CD4-positive, alpha-beta T cell treated with Interleukin-6 at 100 ng/mL for 8 hours (primary cell): ENCODE measurements around the gene MPP2.
"Not testable (repeated sequence)": the region's sequence is repeated elsewhere in the genome, so short reads cannot be mapped to it uniquely, and the experiment has no call there.

Experiments used
- DNase-seq: peaks from one replicate; pipeline ENCODE4 v3.0.0-alpha.2; 2020; ENCODE audit warnings: mixed read lengths, low spot score

Gene MPP2

DNA sequence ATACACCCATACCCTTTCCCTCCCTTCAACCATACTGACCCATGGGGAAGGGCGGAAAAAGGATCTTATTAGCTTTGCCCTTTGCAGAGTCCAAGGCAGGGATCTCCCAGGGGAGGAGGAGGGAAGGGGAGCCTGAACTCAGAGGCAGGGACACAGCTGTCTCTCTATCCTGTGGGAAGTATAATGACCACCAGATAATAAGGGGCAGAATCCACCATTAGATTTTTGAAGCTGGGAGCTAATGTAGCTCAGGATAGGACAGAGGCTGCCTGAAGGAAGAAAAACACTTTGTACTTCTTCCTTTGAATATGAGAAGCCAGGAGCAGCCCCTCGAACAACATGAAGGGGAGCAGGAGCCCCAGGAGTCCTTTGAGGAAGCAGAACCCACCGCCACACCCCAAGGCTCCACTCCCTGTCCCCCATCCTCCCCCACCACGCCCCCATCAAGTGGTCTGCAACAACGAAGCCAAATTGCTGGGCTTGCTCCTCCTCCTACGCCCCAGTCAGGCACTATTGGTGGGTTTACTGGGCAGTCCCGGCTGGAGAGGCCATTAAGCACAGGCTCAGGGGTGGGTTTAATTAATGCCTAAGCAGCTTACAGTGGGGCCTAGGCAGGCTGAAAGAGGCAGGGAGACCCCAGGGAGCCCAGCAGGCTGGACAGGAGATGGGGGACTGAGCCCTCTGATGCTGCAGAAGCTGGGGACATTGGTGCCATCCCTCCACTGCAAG, 5.3 kb downstream of the MPP2 start:
- DNase-seq, result no peak

- no peak for DNase-seq
These were observed 6.2 kb downstream of the MPP2 start for GRCh38 chr17:43900858-43901754.

DNA sequence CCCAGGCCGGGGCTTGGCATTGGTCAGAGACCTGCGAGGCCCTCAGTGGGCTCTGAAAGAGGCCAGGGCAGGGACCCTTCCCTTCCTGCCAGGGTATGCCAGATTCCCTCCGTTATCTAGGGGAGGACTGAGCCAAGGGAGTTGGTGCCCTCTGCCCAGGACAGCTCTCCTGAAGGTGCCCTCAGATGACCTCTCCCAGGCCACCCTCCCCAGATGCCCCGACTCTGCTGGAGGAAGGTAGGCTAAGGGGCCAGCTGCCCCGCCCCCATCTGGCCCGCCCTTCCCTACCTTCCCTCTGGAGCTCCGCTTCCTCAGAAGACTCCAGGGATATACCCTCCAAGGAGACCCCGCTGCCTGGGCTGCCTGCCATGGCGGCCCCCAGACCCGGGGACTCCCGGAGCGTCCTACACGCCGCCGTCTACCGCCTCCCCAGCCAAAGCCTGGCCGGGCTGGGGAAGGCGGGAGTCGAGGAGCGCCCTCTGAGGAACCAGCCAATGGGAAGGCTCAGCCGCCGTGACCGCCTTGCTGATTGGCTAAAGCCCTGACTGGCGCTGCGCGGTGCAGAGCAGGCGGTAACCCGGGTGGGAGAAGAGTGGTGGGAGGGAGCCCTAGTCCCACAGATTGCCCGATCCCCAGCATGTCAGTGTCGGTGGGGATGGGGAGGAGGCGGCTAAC, 7.0 kb downstream of the MPP2 start:
- peak; percentile 78 for DNase-seq

GRCh38 chr17:43898446-43898845, 8.9 kb downstream of the MPP2 start:
- DNase-seq, result no peak

DNA sequence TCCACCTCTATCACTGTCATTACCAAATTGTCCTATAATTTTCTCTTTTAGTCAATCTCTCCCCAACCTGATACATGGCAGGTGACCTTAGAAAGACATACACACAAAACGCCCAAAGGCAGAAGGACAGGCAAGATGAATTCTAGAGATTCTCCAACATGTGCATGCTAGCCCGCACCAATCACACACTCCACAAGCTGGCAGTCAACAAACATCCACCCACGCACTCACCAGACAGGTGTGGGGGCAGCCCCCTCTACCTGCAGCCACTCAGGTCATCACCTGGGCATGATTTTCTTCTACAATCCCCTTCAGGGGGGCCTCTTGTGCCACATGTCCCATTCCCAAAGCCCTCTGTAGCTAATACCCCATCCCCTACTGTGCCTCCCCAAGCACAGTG, 9.5 kb downstream of the MPP2 start:
- no peak for DNase-seq

- not testable (repeated sequence) for DNase-seq
These were observed 12.8 kb downstream of the MPP2 start for GRCh38 chr17:43894494-43894893.

DNA sequence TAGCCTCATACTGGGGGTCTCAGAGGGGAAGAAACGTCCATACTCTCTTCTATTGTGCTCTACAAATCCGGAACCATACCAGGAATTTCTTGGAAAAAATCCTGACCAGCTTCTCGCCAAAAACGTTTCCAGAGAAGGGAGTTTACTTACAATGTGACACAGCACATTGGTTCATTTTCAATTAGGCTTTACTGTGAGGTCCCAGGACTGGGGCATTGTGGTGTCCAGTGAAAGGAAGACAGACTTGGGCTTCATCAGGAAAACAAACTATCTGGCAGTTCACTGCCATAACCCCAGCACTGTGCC, 14.7 kb downstream of the MPP2 start:
- DNase-seq, result no peak

DNA sequence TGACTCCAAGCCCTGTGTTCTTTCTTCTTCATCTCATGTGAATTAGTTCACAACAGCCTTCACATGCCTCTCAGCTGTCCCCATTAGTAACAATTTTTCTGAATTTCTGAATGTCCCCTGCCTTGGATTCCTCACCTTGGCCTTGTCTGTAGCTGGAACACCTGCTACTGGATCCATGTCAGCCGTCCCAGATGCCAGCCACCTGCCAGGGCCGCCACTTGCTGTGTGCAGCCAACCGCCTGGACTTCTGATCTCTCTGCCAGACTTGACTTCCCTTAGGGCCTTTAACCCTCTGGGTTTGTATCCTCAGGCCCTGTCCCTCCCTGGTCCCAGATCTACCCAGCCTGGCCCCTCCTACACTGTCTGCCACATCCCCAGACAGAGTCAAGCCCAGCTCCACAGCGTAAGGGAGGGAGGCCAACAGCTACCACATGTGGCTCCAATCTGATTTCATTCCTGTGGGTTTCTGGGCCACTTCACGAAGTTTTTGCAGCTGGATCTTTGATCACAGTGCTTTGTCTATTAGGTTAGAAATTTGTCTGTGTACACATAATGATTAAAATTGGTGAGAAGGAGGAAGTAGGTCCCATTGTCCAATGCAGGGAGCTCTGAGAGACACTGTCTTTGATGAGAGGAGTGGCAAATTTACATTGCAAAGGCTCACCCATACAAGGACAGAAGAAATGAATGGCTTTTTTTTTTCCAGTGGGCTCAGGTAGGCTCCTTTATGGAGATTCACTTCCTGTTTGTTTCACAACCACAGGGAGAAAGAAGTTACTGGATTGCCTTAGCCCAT, 15.3 kb downstream of the MPP2 start:
- no peak for DNase-seq

GRCh38 chr17:43890240-43890639, 17.1 kb downstream of the MPP2 start:
- DNase-seq, result no peak

- no peak for DNase-seq
These were observed 18.8 kb downstream of the MPP2 start for GRCh38 chr17:43888548-43888947.

DNA sequence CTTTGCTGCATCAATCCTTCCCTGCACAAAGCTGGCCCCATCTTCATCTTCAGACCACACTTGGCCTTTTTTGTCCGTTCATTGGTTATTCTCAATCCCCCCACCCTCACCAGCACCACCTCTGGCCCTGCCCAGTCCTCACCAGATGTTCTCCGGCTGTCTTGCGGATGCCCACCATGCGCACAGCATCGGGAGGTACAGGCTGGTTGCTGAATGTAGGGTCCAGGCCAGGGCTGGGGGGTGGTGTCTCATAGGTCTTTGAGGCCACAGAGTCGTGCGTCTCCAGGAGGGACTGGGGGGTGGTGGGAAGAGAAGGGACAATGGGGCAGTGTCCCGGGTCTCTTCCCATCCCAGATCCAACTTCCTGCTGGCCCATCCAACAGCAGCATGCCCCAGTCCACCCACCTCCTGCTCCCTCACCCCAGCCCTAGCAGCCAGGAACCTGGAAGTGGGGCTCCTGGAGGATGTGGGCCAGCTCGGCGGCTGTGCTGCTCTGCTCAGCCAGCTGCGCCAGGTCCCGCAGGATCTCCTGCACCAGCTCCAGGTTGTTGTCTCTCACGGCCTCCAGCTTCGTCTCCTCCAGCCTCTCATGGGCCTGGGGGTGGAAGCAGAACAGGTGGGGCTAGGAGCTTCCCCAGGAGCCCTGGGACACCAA, 24.4 kb downstream of the MPP2 start:
- no peak for DNase-seq

- no peak for DNase-seq
These were observed 25.4 kb downstream of the MPP2 start for GRCh38 chr17:43881758-43882505.

DNA sequence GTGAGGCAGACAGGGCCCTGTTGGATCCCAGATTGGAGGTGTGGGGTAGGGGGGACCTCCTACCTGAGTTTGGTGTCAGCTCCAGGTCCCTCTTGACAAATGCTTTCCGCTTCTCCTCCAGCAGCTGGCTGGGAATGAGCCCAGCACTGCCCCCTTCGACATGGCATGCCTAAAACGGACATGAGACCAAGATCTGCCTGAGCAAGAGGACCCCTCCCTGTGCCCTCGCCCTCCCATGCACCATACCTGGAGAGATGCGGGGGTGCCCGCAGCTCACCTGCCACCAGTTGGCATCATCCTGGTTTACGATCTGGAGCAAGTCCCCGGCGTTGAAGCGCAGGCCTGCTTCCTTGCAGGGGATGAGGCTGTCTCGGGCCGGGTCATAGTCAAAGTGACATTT, 26.2 kb downstream of the MPP2 start:
- DNase-seq, result no peak

GRCh38 chr17:43880420-43880991, 26.8 kb downstream of the MPP2 start:
- DNase-seq, result peak; percentile 11

- DNase-seq, result no peak
These were observed 27.5 kb downstream of the MPP2 start for GRCh38 chr17:43879723-43880419.

- peak; percentile 47 for DNase-seq
These were observed 28.8 kb downstream of the MPP2 start for GRCh38 chr17:43878260-43879175.

- no peak for DNase-seq
These were observed 29.7 kb downstream of the MPP2 start for GRCh38 chr17:43877451-43878155.

- DNase-seq, result no peak
These were observed 30.3 kb downstream of the MPP2 start for GRCh38 chr17:43877031-43877430.
